Tibial artery (tissue), 4 donors: ENCODE results near the gene NKX6-2.

Experiments used
- DNase-seq, 2 donors: peaks; one replicate each; pipeline ENCODE4 v3.0.0-alpha.2; 2019
- H3K27ac ChIP-seq, 2 donors: fragments of 200-600 bp; sonication (generic) in 1 of 2; 1 replicate in 1 of 2; 2 replicates in 1 of 2; pipeline ENCODE4 v1.5.1; 2018 to 2019; ENCODE audit warnings: mild to moderate bottlenecking in 1 of 2
- H3K27me3 ChIP-seq, 2 donors: fragments of 200-600 bp; sonication (generic) in 1 of 2; one replicate each; pipeline versions ENCODE4 v1.5.1 to v1.6.0; 2016 to 2019
- H3K36me3 ChIP-seq, 3 donors: fragments of 200-600 bp; sonication (generic) in 2 of 3; one replicate each; pipeline ENCODE4 v1.5.1; 2016 to 2019; ENCODE audit warnings: mild to moderate bottlenecking in 2 of 3
- H3K4me1 ChIP-seq, 4 donors: fragments of 200-600 bp; sonication (generic) in 2 of 4; 1 replicate in 3 of 4; 2 replicates in 1 of 4; pipeline ENCODE4 v1.5.1; 2016 to 2019
- H3K4me3 ChIP-seq, 2 donors: fragments of 200-600 bp; sonication (generic) in 1 of 2; 1 replicate in 1 of 2; 2 replicates in 1 of 2; pipeline ENCODE4 v1.5.1; 2018 to 2019; ENCODE audit warnings: mild to moderate bottlenecking in 2 of 2
- H3K9me3 ChIP-seq, 3 donors: fragments of 200-600 bp; sonication (generic) in 1 of 3; one replicate each; pipeline ENCODE4 v1.5.1; 2016 to 2019
- CTCF ChIP-seq, 2 experiments: fragments of 200-600 bp in 1 of 2; fragments of 450-650 bp in 1 of 2; IDR thresholded peaks; one replicate each; pipeline ENCODE4 v1.5.1; 2017 to 2019; ENCODE audit warnings: antibody characterized with exemption in 2 of 2, mild to moderate bottlenecking in 1 of 2, moderate library complexity in 1 of 2
- intact Hi-C: fragments of 100-400 bp; cut with DNase I; formaldehyde crosslinking; loops from one replicate; pipeline ENCODE4 v1.15.0; 2023; ENCODE audit warnings: low total_unique reads

Gene NKX6-2

DNA sequence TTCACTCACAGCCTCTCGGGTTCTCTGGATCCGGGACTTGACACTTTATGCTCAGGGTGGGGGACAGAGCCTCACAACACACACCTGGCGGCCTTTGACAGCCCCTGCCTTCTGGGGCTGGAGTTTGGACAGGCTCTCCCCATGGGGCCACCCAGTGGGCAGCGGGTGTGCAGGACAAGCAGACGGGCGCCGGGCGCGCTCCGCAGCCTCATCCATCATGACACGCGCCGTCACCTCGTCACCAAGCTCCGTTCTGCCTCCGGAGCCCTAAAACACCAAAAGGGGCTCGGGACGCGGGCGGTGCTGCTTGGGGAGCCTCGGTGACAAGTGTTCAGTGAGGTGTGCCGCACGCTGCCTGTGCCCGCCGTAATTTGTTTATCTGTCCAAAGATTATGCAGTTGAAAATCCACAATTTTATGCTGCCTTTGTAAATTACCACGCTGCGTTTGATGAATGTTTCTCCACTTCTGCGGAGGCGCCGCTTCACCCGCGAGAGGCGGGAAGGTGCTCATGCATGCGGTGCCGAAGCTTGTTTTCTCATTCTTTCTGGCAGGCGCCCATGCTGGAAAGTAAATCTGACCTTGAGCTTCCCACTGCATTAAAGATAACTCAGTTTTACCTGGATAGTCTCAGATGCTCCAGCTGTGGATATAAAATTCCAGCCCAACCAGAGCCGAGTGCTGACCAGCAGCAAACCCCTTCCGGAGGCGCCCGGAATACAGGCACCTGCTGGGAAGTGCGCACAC is 6.2 kb downstream of the NKX6-2 start:
- H3K4me3 ChIP-seq: no peak overlapping the region
- H3K27me3 ChIP-seq: peaks cover 0 to 16% of the 10 kb centered on the region in 2 donors
- TF ChIP-seq CTCF (IDR thresholded peaks at IDR 0.05): no peak
- no peak overlapping the region for H3K27ac ChIP-seq
- peaks cover 58 to 85% (median 85%) of the 10 kb centered on the region in 3 donors for H3K36me3 ChIP-seq
- H3K9me3 ChIP-seq: peaks cover 0 to 14% (median 12%) of the 10 kb centered on the region in 3 donors
- intact Hi-C loops: no loop called here
- DNase-seq: no peak
- H3K4me1 ChIP-seq: peaks cover 0 to 5% (median 2%) of the 10 kb centered on the region in 4 donors

GRCh38 chr10:132777441-132777840 is 8.5 kb downstream of the NKX6-2 start:
- H3K9me3 ChIP-seq: no peaks in the 10 kb centered on the region
- DNase-seq: no peak
- no peak overlapping the region for H3K27ac ChIP-seq
- intact Hi-C loops: no loop called here
- H3K27me3 ChIP-seq: peaks cover 0 to under 1% of the 10 kb centered on the region in 2 donors
- TF ChIP-seq CTCF (IDR thresholded peaks at IDR 0.05): no peak
- no peaks in the 10 kb centered on the region for H3K4me1 ChIP-seq
- H3K36me3 ChIP-seq: peaks cover 60 to 88% (median 85%) of the 10 kb centered on the region in 3 donors
- H3K4me3 ChIP-seq: no peak overlapping the region

DNA sequence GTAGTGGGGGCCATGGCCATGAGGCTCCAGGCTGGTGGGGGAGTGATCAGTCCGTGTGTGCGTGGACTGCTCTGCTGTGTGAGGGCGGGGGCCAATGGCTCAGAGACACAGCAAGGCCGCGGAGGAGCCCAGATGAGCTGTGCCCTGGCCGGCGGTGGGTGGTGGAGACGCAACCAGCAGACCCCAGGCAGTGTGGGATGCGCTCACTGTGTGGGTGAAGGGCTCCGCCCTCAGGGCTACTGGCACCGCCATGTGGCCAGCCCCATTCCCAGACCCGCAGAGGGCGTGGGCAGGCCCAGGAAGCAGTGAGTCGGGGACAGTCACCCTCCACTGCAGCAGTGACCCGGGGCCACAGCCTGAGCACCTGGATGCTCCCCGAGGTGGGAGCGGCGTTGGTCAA is 9.1 kb downstream of the NKX6-2 start:
- Histone ChIP-seq H3K9me3 (no peaks in the 10 kb centered on the region), H3K27ac (no peak overlapping the region), H3K27me3 (no peaks in the 10 kb centered on the region), H3K36me3 (peaks cover 54 to 82% (median 79%) of the 10 kb centered on the region in 3 donors), H3K4me3 (no peak overlapping the region), H3K4me1 (no peaks in the 10 kb centered on the region)
- no peak for TF ChIP-seq CTCF (IDR thresholded peaks at IDR 0.05)
- no peak for DNase-seq
- intact Hi-C loops: no loop called here

- H3K9me3 ChIP-seq: no peaks in the 10 kb centered on the region
- DNase-seq: no peak
- peaks cover 50 to 79% (median 77%) of the 10 kb centered on the region in 3 donors for H3K36me3 ChIP-seq
- H3K4me1 ChIP-seq: no peaks in the 10 kb centered on the region
- no peaks in the 10 kb centered on the region for H3K27me3 ChIP-seq
- H3K4me3 ChIP-seq: no peak overlapping the region
- H3K27ac ChIP-seq: no peak overlapping the region
- no peak for TF ChIP-seq CTCF (IDR thresholded peaks at IDR 0.05)
- intact Hi-C loops: no loop called here
Observed at GRCh38 chr10:132776186-132776585, 9.8 kb downstream of the NKX6-2 start.

- DNase-seq: no peak
- Histone ChIP-seq H3K27ac (no peak overlapping the region), H3K36me3 (peaks cover 50 to 79% (median 78%) of the 10 kb centered on the region in 3 donors), H3K4me3 (no peak overlapping the region), H3K9me3 (no peaks in the 10 kb centered on the region), H3K27me3 (no peaks in the 10 kb centered on the region), H3K4me1 (no peaks in the 10 kb centered on the region)
- TF ChIP-seq CTCF (IDR thresholded peaks at IDR 0.05): no peak
- intact Hi-C loops: no loop called here
Observed at GRCh38 chr10:132774902-132775863, 10.8 kb downstream of the NKX6-2 start.
